SKM-1 treated with dmso at 0.1 percent for 144 hours (cell line): Measurements from ENCODE around the gene EPOP.
"Not testable (repeated sequence)": the region's sequence is repeated elsewhere in the genome, so short reads cannot be mapped to it uniquely, and the experiment has no call there.

Source experiments
- DNase-seq: peaks from one replicate; lab custom pipeline; 2025; ENCODE audit not compliant: unreplicated experiment; lab: John Stamatoyannopoulos, UW

EPOP gene

GRCh38 chr17:38653230-38653629 is 21.5 kb downstream of the EPOP start:
- no peak for DNase-seq

DNA sequence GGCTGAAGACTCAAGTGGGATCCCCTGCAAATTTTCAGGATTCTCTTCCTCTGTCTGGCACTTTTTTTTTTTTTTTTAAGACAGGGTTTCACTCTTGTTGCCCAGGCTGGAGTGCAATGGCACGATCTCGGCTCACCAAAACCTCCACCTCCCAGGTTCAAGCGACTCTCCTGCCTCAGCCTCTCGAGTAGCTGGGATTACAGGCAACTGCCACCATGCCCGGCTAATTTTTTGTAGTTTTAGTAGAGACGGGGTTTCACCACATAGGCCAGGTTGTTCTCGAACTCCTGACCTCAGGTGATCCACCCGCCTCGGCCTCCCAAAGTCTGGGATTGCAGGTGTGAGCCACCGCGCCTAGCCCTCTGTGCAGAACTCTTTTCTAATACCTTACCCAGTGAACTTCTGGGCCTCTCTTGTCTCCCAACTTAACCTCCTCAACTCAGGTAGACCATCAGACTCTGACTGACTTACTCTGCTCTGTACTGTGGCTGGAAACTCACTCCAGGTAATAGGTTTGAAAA is 24.0 kb downstream of the EPOP start:
- not testable (repeated sequence) for DNase-seq

DNA sequence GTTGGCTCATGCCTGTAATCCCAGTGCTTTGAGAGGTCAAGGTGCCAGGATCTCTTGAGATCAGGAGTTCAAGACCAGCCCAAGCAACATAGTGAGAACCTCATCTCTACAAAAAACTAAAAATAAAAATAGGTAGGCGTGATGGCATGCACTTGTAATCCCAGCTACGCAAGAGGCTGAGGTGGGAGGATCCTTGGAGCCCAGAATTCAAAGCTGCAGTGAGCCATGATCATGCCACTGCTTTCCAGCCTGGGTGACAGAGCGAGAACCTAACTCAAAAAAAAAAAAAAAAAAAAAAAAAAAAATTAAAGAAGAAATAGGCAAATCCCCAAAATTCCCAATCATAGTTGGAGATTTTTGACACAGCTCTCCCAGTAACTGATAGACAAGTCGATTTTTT is 36.8 kb downstream of the EPOP start:
- DNase-seq = no peak

DNA sequence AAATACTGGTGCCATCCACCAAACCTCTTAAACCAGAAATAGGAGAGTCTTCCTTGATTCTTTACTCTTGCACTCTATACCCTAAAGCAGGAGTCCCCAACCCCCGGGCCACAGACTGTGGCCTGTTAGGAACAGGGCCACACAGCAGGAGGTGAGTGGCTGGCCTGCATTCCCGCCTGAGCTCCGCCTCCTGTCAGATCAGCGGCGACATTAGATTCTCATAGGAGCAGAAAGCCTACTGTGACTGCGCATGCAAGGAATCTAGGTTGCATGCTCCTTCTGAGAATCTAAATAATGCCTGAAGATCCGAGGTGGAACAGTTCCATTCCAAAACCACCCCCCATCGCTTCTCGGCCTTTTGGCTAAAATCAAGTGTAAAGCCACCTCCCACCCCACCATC is 38.7 kb downstream of the EPOP start:
- no peak for DNase-seq

DNA sequence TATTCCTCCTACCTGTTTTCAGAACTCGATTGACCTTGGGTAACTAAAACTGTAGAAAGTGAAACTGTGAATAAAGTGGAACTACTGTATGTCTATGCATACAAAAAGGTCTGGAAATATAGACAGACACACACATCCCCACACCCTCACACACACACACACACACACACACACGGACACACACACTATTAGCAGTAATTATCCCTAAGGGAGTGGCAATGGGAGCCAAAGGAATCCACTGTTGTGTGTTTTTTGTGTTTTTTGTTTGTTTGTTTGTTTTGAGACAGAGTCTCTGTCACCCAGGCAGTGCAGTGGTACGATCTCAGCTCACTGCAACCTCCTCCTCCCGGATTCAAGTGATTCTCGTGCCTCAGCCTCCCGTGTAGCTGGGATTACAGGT is 42.4 kb downstream of the EPOP start:
- DNase-seq = no peak

- no peak for DNase-seq
Measured at GRCh38 chr17:38628441-38628840, 46.3 kb downstream of the EPOP start.

DNA sequence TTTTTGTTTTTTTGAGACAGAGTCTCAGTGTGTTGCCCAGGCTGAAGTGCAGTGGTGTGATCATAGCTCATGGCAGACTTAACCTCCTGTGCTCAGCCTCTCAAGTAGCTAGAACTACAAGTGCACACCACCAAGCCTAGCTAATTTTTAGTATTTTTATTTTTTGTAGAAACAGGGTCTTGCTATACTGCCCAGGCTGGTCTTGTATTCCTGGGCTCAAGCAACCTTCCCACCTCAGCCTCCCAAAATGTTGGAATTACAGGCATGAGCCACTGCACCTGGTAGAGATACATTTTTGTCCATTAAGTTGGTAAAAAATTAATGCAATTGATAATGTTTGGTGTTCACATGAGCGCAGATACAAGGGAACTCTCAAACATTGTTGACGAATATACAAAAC is 46.8 kb downstream of the EPOP start:
- DNase-seq = no peak

DNA sequence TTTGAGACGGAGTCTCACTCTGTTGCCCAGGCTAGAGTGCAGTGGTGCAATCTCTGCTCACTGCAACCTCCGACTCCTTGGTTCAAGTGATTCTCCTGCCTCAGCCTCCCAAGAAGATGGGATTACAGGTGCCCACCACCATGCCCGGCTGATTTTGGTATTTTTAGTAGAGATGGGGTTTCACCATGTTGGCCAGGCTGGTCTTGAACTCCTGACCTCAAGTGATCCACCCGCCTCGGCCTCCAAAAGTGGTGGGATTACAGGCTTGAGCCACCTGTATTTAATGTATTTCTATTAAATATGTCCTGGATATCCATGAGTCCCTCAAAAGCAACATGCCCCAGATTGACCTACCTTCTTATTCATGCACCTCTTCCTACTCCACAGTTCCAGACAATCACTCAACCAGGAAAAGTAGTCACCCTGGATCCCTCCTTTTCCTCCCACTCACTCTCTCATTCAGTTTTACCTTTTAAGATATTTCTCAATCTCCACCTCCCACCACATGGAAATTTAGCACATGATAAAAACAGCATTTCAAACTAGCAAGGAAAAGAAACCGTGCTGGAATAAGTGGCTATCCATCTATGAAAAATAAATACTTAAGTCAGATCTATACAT is 48.0 kb downstream of the EPOP start:
- DNase-seq = not testable (repeated sequence)

- no peak for DNase-seq
Measured at GRCh38 chr17:38625482-38625881, 49.3 kb downstream of the EPOP start.

DNA sequence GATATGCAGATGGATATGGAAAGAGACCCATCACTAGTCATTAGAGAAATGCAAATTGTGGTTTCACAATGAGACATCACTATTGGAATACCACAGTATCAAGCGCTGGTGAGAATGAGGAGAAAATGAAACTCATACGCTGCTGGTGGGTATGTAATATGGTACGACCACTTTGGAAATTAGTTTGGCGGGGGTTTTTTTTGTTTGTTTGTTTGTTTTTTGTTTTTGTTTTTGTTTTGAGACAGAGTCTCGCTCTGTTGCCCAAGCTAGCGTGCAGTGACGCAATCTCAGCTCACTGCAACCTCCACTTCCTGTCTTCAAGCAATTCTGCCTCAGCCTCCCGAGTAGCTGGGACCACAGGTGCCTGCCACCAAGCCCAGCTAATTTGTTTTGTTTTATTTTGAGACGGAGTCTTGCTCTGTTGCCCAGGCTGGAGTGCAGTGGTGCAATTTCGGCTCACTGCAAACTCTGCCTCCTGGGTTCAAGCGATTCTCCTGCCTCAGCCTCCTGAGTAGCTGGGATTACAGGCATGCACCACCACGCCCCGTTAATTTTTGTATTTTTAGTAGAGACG is 49.9 kb downstream of the EPOP start:
- not testable (repeated sequence) for DNase-seq
